Peyer's patch (tissue), 4 donors: ENCODE results near the gene SCTR.

Experiments
- CTCF ChIP-seq, 6 experiments: fragments of 450-650 bp in 4 of 6; fragments of 200-600 bp in 2 of 6; sonication (generic) in 1 of 6; IDR thresholded peaks; one replicate each; pipeline ENCODE4 v1.5.1; 2017 to 2019; ENCODE audit warnings: antibody characterized with exemption in 6 of 6, mild to moderate bottlenecking in 3 of 6, moderate library complexity in 1 of 6
- POLR2A ChIP-seq, 2 donors: fragments of 450-650 bp; IDR thresholded peaks; one replicate each; pipeline ENCODE4 v1.5.1; 2017; ENCODE audit warnings: antibody characterized with exemption in 2 of 2, mild to moderate bottlenecking in 2 of 2, moderate library complexity in 2 of 2

GRCh38 chr2:119491776-119492525 is 32.3 kb downstream of the SCTR start:
- TF ChIP-seq CTCF (IDR thresholded peaks at IDR 0.05) (no peak), POLR2A (IDR thresholded peaks at IDR 0.05) (no peak)
